SKM-1 (cell line): ENCODE results near the gene ANKRD13A.
"Not testable (repeated sequence)": the region's sequence is repeated elsewhere in the genome, so short reads cannot be mapped to it uniquely, and the experiment has no call there.

Experiments
- DNase-seq: peaks from one replicate; lab custom pipeline; 2025; ENCODE audit not compliant: unreplicated experiment; lab: John Stamatoyannopoulos, UW

ANKRD13A gene

GRCh38 chr12:109983432-109984142 is 15.6 kb upstream of the ANKRD13A start:
- DNase-seq: no peak

GRCh38 chr12:109986236-109986635 is 13.0 kb upstream of the ANKRD13A start:
- not testable (repeated sequence) for DNase-seq

DNA sequence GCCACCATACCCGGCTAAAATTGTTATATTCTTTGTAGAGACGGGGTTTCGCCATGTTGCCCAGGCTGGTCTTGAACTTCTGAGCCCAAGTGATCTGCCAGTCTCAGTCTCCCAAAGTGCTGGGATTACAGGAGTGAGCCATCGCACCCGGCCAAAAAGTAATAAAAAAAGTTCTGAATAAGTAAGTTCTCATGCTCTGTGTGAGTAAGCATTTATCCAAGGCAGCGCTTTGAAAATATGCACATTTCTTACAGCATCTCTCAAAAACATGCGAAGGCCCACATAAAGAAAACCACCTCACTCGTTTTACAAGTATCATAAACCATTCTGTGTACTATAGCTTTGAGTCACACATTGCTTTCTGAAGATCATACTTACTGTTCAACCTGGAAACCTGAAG is 11.6 kb upstream of the ANKRD13A start:
- DNase-seq: no peak

- DNase-seq: no peak
Observed at GRCh38 chr12:109988274-109988673, 11.0 kb upstream of the ANKRD13A start.

- no peak for DNase-seq
Observed at GRCh38 chr12:109988903-109989302, 10.3 kb upstream of the ANKRD13A start.

DNA sequence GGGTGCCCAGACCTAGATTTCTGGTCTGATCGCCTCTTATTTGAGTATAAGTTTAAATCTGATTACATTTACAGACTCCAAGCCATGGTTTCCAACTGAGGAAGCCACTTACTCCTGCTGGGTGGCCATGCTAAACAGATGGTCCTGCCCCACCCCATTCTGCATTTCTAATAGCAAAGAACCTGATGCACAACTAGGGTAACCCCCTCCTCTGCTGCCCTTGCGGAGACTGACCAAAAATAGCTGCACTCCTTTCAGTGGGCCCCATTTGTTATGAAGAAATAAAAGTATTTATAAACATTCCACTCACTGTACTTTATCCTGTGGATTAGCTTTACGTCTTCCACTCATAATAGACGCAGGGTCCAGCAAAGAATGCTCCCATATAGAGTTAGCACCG is 9.8 kb upstream of the ANKRD13A start:
- DNase-seq: no peak

- DNase-seq: no peak
Observed at GRCh38 chr12:109991586-109991985, 7.6 kb upstream of the ANKRD13A start.

GRCh38 chr12:109993091-109993490 is 6.1 kb upstream of the ANKRD13A start:
- DNase-seq: no peak

- peak; percentile 3 for DNase-seq
Observed at GRCh38 chr12:109994401-109995175, 4.6 kb upstream of the ANKRD13A start.

GRCh38 chr12:109995361-109995685 is 3.9 kb upstream of the ANKRD13A start:
- DNase-seq: no peak

- DNase-seq: peak; percentile 47
Observed at GRCh38 chr12:109995686-109996482, 3.3 kb upstream of the ANKRD13A start, which contains the start of gene GIT2. Gene GIT2, minus strand, starts transcription at chr12:109996368. Its CDS starts 144 bp downstream, at chr12:109996224.

DNA sequence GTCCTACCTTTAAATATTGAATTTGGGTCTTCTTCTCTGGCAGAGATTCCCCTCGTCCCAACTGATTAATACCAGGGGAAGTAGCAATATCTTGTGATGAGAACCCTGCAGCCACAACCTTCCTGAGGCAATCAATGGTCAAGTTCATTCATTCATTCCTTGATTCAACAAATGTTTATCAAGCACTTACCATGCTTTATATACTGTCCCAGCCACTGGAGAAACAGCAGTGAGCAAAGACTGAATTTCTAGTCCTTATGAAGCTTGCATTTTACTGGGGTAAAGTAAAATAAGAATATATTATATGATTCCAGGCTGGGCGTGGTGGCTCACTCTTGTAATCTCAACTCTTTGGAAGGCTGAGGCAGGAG is 2.8 kb upstream of the ANKRD13A start:
- no peak for DNase-seq

DNA sequence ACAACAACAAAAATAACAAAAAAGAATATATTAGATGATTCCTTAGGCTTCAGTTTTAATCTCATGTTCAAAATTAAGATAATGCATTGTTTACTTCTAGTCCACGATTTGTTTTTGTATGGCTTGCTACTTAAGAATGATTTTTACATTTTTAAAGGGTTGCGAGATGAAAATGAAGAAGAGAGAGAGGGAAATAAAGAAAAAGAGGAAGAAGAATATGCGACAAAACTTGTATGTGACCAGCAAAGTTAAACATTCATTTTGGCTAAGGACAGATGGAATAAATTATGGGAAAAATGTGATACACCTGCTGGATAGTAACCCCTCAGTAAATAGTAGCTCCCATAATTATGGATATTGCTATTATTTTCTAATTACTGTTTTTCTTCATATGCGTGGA is 1.8 kb upstream of the ANKRD13A start:
- DNase-seq: no peak

- no peak for DNase-seq
Observed at GRCh38 chr12:109998241-109998903, 858 bp upstream of the ANKRD13A start.

DNA sequence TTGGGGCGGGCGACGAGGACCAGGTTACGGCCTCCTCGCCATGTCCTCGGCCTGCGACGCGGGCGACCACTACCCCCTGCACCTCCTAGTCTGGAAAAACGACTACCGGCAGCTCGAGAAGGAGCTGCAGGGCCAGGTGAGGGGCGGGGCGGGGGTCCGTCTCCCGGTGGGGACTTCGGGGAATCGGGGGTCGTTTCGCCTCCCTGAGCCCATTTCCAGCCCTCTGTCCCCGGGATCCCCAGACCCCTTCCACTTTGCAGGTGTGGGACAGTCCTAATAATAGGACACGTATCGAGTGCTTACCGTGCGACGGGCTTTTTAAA is 380 bp downstream of the ANKRD13A start:
- DNase-seq: no peak

DNA sequence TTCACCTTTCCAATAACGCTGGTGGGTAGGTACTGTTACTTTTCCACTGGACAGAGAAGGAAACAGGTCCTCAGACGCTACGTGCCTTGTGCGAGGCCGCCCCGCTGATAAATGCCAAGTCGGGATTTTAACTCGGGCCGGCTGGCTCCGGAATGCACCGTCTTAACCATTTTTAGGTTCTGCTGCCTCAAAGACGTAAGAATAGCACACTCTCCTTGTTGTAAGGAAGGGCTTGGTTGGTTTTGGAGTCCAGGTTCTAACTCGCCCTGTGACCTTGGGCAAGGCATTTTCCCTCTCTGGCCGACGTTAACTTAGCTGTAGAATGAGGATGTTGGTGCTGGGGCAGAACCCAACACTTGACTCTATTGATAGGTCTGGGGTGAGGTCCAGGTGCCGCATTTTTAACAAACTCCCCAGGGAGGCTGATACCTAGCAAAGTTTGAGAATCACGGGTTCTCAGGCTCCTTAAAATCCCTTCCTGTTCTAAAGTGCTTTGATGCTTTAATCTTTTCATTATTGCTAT is 814 bp downstream of the ANKRD13A start:
- peak; percentile 1 for DNase-seq

DNA sequence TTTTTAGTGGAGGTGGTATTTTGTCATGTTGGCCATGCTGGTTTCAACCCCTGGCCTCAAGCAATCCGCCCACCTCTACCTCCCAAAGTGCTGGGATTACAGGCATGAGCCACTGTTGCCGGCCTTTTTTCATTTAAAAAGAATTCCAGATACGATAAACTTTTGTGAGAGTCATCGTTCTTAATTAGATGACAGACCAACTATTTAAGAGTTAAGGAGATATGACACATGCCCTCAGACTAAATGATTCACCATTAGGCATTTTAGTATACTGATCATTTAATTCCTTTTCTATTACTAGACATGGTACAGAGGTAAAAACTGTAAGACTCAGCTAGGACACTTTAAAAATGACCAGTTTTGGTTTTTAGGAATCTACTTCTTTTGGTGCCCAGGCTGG is 2.4 kb downstream of the ANKRD13A start:
- DNase-seq: no peak

GRCh38 chr12:110002676-110003515 is 3.7 kb downstream of the ANKRD13A start:
- no peak for DNase-seq

DNA sequence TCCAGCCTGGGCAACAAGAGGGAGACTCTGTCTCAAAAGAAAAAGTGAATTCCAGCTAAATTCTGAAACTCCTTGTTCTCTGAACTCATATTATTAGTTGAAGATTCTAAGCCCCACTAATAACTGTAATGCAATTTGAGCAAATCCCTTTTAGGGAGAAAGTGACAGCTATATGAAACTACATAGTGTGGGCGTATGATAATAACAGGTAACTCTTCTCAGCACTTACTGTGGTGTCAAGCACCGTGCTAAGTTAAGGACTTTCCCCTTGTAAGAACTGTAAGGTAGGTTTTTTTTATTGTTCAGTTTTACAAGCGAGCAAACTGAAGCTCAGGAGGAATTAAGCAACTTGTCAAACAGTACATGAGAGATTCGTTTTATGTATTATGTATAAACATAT is 5.4 kb downstream of the ANKRD13A start:
- no peak for DNase-seq

DNA sequence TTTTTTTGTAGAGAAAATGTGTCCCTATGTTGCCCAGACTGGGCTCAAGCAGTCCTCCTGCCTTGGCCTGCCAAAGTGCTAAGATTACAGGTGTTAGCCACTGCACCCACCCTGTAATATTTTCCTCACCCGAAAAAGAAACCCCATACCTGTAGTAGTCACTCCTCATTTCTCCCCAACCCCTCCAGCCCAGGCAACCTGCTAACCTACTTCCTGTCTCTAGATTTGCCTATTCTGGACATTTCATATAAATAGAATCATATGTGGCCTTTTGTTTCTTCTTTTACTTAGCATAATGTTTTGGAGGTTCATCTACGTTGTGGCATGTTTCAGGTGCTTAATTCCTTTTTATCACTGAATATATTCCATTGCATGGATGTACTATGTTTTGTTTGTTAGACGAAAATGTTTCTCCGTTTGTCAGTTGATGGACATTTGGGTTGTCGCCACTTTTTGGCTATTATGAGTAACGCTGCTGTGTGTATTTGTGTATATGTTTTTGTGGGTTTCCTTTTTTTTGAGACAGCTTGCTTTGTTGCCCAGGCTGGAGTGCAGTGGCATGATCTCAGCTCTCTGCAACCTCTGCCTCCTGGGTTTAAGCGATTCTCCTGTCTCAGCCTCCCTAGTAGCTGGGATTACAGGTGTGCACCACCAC is 6.2 kb downstream of the ANKRD13A start:
- no peak for DNase-seq
